Colon (tissue), 2 donors: ENCODE measurements around the gene VRK3.

Source experiments
- FAIRE-seq: peaks from 2 replicates; lab custom pipeline; 2012; peaks lifted over from hg19 to GRCh38; lab: Jason Lieb, UNC
- donor health status: control.
- donor health status: control.

The VRK3 gene

GRCh38 chr19:49930483-49931011 lies 94.6 kb downstream of the VRK3 start:
- no peak for FAIRE-seq

GRCh38 chr19:49929611-49930482 lies 95.3 kb downstream of the VRK3 start:
- FAIRE-seq = no peak

- FAIRE-seq = no peak
Observed at GRCh38 chr19:49929121-49929610, 96.0 kb downstream of the VRK3 start, which contains the start of the genes ATF5 and NUP62. TSS of gene ATF5 (plus strand) at chr19:49929205. CDS start at chr19:49930851, 1,646 bp downstream. TSS of gene NUP62 (minus strand) at chr19:49929504. CDS start at chr19:49909807, 19,697 bp downstream.

GRCh38 chr19:49927526-49928264 lies 97.5 kb downstream of the VRK3 start:
- FAIRE-seq = no peak

- no peak for FAIRE-seq
Observed at GRCh38 chr19:49926515-49926914, 98.7 kb downstream of the VRK3 start.
